ENCODE results near the gene RAB31. TPM values are rescaled to one million over a fixed set of nuclear protein-coding genes. Genes with fewer than 3 reads are reported as not detected.

Gene RAB31
- total RNA-seq, 1 donor from 2014 or later: 36.0 TPM

DNA sequence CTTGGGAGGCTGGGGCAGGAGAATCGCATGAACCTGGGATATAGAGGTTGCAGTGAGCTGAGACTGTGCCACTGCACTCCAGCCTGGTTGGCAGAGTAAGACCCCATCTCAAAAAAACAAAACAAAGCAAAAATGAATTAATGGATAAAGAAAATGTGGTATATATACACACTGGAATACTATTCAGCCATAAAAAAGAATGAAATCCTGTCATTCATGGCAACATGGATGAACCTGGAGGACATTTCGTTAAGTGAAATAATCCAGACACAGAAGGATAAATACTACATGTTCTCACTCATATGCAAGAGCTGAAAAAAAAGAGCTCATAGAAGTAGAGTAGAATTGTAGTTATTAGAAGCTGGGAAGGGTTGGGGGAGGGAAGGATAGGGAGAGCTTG, 80.8 kb downstream of the RAB31 start:
- TF ChIP-seq, protein P1, sequence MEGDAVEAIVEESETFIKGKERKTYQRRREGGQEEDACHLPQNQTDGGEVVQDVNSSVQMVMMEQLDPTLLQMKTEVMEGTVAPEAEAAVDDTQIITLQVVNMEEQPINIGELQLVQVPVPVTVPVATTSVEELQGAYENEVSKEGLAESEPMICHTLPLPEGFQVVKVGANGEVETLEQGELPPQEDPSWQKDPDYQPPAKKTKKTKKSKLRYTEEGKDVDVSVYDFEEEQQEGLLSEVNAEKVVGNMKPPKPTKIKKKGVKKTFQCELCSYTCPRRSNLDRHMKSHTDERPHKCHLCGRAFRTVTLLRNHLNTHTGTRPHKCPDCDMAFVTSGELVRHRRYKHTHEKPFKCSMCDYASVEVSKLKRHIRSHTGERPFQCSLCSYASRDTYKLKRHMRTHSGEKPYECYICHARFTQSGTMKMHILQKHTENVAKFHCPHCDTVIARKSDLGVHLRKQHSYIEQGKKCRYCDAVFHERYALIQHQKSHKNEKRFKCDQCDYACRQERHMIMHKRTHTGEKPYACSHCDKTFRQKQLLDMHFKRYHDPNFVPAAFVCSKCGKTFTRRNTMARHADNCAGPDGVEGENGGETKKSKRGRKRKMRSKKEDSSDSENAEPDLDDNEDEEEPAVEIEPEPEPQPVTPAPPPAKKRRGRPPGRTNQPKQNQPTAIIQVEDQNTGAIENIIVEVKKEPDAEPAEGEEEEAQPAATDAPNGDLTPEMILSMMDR (IDR thresholded peaks at IDR 0.05): no peak
- Mint-ChIP-seq H3K36me3 (ENCODE audit: low read depth) (peaks cover 38% of the 10 kb centered on the region), H3K27ac (no peak overlapping the region), H3K27me3 (no peaks in the 10 kb centered on the region), H3K4me3 (no peak overlapping the region), H3K4me1 (no peaks in the 10 kb centered on the region), H3K9me3 (no peaks in the 10 kb centered on the region)
- ChIA-PET POLR2A (no interaction called here), CTCF (no interaction called here)
- DNase-seq: no peak
- intact Hi-C loops (cut with micrococcal nuclease): no loop called here
- no peak for ATAC-seq (ENCODE audit: low read depth)

DNA sequence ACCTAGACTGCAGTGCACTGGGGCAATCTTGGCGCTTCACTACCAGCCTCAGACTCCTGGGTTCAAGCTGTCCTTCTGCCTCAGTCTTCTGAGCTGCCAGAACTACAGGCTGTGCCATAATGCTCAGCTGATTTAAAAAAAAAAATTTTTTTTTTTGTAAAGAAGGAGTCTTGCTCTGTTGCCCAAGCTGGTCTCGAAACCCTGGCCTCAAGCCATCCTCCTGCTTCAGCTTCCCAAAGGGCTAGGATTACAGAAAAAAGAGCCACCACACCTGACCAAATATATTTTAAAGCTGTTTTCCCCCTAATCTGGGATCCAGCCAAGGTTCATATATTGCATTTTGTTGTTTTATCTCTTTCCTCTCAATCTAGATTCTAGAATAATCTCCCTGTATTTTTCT, 82.2 kb downstream of the RAB31 start:
- intact Hi-C loops (cut with micrococcal nuclease): no loop called here
- Mint-ChIP-seq H3K4me1 (no peaks in the 10 kb centered on the region), H3K27ac (no peak overlapping the region), H3K9me3 (no peaks in the 10 kb centered on the region), H3K4me3 (no peak overlapping the region), H3K27me3 (no peaks in the 10 kb centered on the region), H3K36me3 (ENCODE audit: low read depth) (peaks cover 36% of the 10 kb centered on the region)
- CTCF ChIA-PET: no interaction called here
- TF ChIP-seq, protein P1 (IDR thresholded peaks at IDR 0.05): no peak
- ATAC-seq (ENCODE audit: low read depth) (no peak), DNase-seq (no peak)
- POLR2A ChIA-PET: no interaction called here

DNA sequence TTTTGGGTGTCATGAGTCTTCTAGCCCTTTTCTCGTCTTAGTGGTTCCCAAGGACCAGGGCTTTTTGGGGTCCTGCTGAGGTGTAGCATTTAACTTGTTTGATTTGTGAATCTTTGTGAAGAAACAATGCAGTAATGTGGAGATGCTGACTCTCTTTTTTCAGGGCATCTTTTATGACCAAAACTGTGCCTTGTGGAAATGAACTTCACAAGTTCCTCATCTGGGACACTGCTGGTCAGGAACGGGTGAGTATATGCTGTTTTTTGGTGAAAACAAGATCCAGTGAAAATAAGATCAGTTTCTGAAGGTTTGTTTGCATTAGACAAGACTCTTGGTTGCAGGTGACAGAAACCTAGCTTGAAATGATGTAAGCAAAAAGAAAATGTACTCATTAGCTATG, 83.9 kb downstream of the RAB31 start:
- H3K4me3 Mint-ChIP-seq: no peak overlapping the region
- TF ChIP-seq, protein P1 (IDR thresholded peaks at IDR 0.05): no peak
- no peaks in the 10 kb centered on the region for H3K27me3 Mint-ChIP-seq
- no peaks in the 10 kb centered on the region for H3K4me1 Mint-ChIP-seq
- no peak overlapping the region for H3K27ac Mint-ChIP-seq
- intact Hi-C loops (cut with micrococcal nuclease): loop anchor here (1.0 kb wide), 1 partner anchor 180 kb away; no protein-coding TSS in a partner anchor
- ChIA-PET CTCF (no interaction called here), POLR2A (no interaction called here)
- H3K36me3 Mint-ChIP-seq (ENCODE audit: low read depth): peaks cover 33% of the 10 kb centered on the region
- ATAC-seq (ENCODE audit: low read depth): no peak
- no peak for DNase-seq
- no peaks in the 10 kb centered on the region for H3K9me3 Mint-ChIP-seq

DNA sequence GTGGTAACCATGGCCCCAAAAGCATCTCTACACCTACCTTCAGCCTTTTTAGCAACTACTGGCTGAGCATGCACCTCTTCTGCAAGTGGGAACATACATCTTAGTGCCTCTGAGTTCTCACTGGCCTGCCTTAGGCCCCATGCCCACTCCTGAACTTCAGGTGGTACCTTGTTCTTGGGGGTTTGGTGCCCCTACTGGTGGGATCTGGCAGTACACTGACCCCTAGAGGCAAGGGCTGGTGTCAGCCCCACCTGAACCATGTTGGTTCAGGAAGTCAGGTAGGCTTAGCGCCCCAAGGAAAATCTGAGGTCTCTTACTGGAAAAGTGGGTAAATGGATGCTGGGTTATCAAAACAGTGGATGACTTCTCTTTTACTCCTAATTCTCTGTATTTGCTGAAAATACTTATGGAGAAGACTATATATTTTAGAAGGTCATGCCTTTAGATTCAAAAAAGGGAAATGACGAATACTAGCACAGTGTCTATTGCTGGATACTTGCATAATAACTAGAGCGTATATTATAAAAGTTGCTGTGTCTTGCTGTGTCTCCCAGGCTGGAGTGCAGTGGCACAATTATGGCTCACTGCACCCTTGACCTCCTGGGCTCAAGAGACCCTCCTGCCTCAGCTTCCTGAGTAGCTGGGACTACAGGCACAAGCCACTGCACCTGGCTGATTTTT, 84.6 kb downstream of the RAB31 start:
- Mint-ChIP-seq H3K9me3 (no peaks in the 10 kb centered on the region), H3K4me3 (no peak overlapping the region), H3K4me1 (no peaks in the 10 kb centered on the region), H3K27ac (no peak overlapping the region), H3K36me3 (ENCODE audit: low read depth) (peaks cover 33% of the 10 kb centered on the region), H3K27me3 (no peaks in the 10 kb centered on the region)
- intact Hi-C loops (cut with micrococcal nuclease): loop anchor here (1.0 kb wide), 1 partner anchor 180 kb away; no protein-coding TSS in a partner anchor
- POLR2A ChIA-PET: interaction anchor here (0.6 kb wide), 1 partner anchor 515 kb away, joined by 12 read pairs; no protein-coding TSS in a partner anchor
- DNase-seq (no peak), ATAC-seq (ENCODE audit: low read depth) (peak; percentile 56)
- TF ChIP-seq, protein P1 (IDR thresholded peaks at IDR 0.05): no peak
- CTCF ChIA-PET: no interaction called here

DNA sequence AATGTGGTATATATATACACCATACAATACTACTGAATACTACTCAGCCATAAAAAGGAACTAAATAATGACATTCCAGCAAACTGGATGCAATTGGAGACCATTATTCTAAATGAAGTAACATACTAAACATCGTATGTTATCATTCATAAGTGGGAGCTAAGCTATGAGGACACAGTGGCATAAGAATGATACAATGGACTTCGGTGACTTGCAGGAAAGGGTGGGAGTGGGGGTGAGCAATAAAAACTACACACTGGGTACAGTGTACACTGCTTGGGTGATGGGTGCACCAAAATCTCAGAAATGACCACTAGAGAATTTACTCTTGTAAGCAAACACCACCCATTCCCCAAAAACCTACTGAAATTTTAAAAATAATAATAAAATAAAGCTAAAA, 87.9 kb downstream of the RAB31 start:
- no peaks in the 10 kb centered on the region for H3K4me1 Mint-ChIP-seq
- no peak overlapping the region for H3K27ac Mint-ChIP-seq
- intact Hi-C loops (cut with micrococcal nuclease): no loop called here
- H3K4me3 Mint-ChIP-seq: no peak overlapping the region
- TF ChIP-seq, protein P1 (IDR thresholded peaks at IDR 0.05): no peak
- peaks cover 39% of the 10 kb centered on the region for H3K36me3 Mint-ChIP-seq (ENCODE audit: low read depth)
- CTCF ChIA-PET: no interaction called here
- no peak for DNase-seq
- H3K27me3 Mint-ChIP-seq: no peaks in the 10 kb centered on the region
- POLR2A ChIA-PET: no interaction called here
- peaks cover 3% of the 10 kb centered on the region for H3K9me3 Mint-ChIP-seq
- no peak for ATAC-seq (ENCODE audit: low read depth)
